Lung microvascular endothelial cell (primary cell): ENCODE measurements around the gene NID1. TPM values are rescaled to one million over a fixed set of nuclear protein-coding genes. Genes with fewer than 3 reads are reported as not detected.
A peak's percentile ranks its signal among the peaks of the same experiment; 100 is the strongest.
"Not testable (repeated sequence)": the region's sequence is repeated elsewhere in the genome, so short reads cannot be mapped to it uniquely, and the experiment has no call there.

Experiments used
- DNase-seq, 2 donors: peaks; one replicate each; pipeline versions ENCODE4 v3.0.0 to v3.0.0-alpha.2; 2010; ENCODE audit warnings: low read depth in 2 of 2
- total RNA-seq: library from RNA; depleted of rRNA; stranded (reverse); fragments of >200 nt; gene quantifications from 2 replicates; pipeline ENCODE4 v1.2.1, GENCODE V29; 2014

Gene NID1
- total RNA-seq, 1 donor from 2014 or later, result 131 TPM

DNA sequence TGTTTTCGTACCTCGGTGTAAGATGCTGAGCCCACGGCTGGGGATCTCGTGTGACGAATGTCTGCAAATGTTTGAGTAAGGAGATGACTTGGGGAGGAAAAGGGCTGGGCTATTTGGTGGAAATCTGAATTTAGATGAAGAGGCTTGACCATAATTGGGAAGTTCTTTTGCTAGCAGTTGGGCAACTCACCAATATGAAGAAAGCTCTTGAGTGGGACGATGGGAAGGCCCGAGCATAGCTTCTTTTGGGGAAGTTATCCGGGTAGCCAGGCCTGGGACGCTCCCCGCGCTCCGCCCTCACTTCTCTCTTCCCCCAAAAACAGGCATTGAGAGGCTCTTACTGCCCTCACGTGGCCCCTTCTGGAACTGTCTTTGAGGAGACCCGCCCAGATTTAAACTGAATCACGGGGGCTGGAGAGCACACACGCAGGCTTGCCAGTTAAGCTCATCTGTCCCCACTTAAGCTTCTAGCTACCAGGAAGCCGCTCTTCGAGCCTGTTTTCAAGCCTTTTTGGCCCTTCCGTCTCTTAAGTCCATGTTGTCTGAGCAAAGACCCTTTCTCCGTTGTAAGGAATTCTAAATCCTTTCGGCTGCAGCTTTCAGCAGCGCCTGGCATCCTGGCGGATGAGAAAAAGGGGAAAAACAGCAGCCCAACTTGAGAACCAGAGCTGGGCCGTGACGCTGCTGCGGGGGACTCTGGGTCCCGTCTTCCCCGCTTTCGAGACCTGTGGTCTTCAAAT lies 93.1 kb downstream of the NID1 start:
- DNase-seq, result peak; percentile 89 to 92

- DNase-seq, result no peak
Measured at GRCh38 chr1:235971020-235971419, 93.9 kb downstream of the NID1 start.

DNA sequence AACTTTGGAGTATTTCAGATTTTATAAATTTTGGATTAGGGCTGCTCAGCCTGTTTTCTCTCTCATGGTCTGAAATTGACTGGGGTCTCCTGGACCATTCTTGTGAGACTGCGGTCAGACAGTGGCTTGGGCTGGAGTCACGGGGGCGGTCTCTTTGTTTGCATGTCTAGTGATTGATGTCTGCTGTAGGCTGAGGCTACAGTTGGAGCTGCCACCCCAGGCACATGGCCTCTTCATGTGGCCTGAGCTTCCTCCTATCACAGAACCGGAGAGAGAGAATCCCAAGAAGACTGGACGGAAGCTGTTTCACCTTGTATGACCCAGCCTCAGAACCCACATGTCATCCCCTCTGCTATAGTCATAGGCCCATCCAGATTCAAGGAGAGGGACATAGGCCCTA lies 96.1 kb downstream of the NID1 start:
- DNase-seq, result no peak

DNA sequence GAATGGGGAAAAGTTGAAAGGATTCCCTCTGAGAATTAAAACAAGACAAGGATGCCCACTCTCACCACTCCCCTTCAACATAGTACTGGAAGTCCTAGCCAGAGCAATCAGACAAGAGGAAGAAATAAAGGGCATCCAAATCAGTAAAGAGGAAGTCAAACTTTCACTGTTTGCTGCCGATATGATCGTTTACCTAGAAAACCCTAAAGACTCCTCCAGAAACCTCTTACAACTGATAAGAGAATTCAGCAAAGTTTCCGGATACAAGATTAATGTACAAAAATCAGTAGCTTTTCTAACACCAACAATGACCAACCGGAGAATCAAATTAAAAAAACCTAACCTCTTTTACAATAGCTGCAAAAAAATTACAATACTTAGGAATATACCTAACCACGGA lies 98.8 kb downstream of the NID1 start:
- not testable (repeated sequence) for DNase-seq

- DNase-seq, result no peak
Measured at GRCh38 chr1:235960809-235961208, 104.1 kb downstream of the NID1 start.

DNA sequence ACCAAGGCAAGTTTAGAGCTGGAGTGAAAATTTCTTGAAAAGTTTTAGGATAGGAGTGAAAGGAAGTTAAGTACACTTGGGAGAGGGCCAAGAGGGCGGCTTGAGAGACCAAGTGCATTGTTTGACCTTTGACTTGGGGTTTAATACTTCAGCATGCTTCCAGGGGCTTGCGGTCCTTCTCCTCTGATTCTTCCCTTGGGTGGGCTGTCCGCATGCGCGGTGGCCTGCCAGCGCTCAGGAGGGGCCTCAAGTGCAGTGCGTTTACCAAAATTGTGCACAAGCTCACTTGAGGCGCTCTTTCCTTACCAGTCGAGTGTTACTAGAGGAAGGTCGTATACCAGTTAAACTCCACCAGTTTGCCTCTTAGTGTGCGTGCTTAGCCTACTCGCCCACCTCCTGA lies 106.9 kb downstream of the NID1 start:
- no peak for DNase-seq

GRCh38 chr1:235955777-235956176 lies 109.1 kb downstream of the NID1 start:
- DNase-seq, result no peak

DNA sequence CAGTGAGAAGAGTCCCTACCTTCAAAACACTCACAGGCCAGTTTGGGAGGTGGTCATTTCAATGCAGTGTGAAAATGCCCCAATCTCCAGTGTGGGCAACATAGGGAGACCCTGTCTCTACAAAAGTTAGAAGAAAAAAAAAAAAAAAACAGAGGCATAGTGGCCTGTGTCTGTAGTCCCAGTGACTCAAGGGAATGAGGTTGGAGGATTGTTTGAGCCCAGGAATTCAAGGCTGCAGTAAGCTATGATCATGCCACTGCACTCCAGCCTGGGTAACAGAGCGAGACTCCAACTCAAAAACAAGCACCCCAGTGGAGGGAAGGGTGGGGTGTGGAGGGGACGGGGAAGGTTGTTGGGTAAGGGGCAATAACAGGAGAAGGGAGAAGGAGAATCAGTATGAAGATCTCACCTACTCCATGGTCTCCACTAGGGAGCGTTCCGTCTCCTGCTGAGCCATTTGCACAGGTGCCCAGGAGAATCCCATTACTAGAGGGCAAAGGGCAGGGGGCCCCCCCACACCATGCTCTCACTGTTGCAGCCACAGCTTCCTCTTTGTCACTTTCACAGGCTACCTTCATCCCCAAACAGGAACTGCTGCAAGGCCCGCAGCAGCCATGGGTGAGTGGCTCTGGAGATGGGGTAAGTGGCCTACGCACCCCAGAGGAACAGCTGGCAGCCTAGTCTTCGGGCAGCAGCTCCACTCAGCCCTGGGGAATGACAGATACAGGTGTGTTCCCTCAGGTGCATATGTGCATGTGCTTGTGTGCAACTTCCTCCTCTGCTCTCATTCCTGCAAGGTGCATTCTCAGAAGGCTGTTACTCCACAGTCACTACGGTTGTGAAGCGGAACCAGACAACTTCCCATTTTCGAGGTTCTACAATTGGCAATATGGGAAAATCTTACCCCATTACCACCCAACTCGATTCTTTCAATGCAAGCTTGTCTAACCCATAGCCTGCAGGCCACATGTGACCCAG lies 110.3 kb downstream of the NID1 start:
- no peak for DNase-seq

GRCh38 chr1:235953801-235954200 lies 111.1 kb downstream of the NID1 start:
- DNase-seq, result peak in 1 of 2 donors; percentile 25

DNA sequence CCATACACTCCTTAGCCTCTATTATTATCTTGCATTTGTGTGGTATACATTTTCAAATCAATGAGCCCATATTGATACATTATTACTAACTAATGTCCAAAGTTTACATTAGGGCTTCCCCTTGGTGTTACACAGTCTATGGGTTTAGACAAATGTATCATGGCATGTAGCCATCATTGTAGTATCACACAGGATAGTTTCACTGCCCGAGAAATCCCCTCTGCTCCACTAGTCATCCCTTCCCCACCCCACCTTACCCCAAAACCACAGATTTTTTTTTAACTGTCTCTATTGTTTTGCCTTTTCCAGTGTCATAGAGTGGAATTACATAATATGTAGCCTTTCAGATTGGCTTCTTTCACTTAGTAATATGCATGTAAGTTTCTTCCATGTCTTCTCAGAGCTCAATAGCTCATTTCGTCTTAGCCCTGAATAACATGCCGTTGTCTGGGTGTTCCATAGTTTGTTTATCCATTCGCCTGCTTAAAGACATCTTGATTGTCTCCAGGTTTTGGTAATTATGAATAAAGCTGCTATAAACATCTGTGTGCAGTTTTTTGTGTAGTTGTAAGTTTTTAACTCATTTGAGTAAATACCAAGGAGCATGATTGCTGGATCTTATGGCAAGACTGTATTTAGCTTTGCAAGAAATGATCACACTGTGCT lies 111.8 kb downstream of the NID1 start:
- peak in 1 of 2 donors; percentile 46 for DNase-seq

DNA sequence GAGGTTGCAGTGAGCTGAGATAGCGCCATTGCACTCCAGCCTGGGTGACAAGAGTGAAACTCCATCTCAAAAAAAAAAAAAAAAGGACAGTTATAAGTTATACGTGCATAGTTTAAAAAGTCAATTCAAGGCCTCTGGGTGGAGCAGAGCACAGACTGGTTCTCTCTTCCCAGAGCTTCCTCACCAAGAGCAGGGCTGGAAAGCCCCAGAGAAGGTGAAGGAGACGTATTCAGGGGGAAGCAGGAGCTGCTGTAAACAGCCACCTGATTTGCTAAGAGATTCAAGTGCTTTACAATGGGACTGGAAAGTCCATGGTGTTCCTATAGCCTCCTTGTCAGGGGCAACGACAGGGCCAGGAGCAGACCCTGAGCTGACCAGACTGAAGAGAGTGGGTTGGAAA lies 113.2 kb downstream of the NID1 start:
- no peak for DNase-seq

- DNase-seq, result no peak
Measured at GRCh38 chr1:235950318-235950717, 114.6 kb downstream of the NID1 start.

DNA sequence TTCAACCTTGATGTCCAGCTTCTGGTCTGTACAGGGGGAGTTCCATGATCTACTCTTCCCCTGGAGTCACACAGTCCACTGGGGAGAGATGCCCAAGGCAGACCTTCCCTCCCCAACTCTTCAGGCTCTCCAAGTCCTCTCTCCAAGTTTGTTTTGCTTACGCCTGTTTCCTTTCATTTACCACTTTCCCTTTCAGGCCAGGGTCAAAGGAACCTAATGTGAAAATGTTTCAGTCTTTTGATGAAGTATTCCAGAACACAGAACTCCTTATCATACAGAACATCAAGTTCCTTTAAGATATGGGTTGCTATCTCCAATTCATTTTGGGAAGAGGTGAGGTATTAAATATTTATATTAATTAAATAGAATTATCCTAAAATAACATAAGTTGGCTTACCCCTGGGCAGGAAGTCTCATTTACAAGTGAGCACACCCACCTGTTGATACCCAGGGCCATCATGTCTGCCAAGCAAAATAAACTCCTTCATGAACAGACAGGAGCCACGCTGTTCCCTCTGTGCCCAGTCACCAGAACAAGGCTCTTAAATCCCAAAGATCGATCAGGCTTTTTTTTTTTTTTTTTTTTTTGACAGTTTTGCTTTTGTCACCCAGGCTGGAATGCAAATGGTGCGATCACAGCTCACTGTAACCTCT lies 116.0 kb downstream of the NID1 start:
- DNase-seq, result peak in 1 of 2 donors; percentile 17

DNA sequence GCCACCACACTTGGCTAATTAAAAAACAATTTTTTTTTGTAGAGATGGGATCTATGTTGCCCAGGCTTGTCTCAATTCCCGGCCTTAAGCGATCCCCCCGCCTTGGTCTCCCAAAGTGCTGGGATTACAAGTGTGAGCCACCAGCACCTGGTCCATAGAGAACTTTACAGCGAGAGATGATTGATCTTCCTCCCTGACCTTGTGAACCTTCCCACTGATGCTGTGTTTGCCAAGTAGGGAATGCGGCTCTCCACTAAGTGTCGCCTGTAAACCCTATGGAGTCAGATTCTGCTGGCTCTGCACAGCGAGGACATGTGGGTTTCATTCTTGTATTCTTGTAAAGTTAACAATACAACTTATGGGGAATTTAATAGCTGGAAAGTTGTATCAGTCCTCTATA lies 116.9 kb downstream of the NID1 start:
- no peak for DNase-seq

- no peak for DNase-seq
Measured at GRCh38 chr1:235946571-235946981, 118.3 kb downstream of the NID1 start.

DNA sequence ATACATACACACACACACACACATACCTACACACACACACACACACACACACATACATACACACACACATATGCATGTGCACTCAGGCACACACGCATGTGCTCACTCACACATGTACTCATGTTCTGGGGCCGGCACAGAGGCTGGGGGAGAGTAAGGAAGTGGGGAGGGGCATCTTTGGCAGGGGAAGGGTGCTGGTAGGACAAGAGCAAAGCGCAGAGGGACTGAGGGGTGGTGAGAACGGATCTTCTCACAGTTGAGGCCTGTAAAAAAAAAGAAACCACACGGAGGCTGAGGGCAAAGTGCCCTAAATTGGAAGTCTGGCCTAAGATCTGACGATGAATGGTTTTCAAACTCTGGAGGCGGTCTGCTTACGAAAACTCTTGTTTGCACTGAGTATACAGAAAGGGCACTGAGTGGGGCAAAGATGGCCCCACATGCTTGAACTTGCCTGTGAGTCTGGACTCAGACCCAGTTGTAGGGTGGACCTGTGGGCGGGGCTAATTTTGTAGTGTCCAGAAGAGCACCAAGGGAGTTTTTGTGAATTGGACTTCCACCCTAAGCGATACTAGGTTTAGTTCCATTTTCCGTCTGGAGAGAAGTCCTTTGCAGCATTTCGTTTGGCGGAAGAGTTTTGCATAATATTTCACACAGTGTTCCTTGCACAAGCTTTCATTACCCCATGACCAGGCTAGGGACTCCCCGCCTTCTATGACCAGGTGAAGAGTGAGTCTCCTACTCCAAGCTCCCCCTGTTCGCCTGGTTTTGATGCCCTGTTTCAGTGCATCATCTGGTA lies 118.9 kb downstream of the NID1 start:
- no peak for DNase-seq

DNA sequence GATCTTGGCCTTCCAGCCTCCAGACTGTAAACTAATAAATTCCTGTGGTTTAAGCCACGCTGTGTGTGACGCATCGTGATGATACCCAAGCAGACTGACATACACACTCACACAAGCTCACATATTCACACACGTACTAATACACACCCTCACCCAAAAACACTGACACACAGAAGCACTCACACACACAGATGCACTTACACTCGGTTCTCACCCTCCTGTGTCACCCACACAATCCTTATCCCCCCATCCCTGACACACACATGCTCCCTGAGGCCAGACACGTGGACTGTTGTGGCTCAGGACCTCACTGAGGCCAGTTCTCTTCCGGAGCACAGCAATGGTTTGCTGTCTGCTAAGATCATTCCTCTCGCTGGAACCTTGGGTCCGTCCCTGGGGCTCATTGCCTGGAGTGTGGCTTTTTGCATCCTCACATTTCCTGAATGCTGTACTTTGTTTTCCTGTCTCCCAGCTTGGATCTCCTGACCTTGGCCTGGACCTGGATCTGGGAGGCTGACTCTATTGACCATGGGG lies 121.2 kb downstream of the NID1 start:
- peak in 1 of 2 donors; percentile 75 for DNase-seq

DNA sequence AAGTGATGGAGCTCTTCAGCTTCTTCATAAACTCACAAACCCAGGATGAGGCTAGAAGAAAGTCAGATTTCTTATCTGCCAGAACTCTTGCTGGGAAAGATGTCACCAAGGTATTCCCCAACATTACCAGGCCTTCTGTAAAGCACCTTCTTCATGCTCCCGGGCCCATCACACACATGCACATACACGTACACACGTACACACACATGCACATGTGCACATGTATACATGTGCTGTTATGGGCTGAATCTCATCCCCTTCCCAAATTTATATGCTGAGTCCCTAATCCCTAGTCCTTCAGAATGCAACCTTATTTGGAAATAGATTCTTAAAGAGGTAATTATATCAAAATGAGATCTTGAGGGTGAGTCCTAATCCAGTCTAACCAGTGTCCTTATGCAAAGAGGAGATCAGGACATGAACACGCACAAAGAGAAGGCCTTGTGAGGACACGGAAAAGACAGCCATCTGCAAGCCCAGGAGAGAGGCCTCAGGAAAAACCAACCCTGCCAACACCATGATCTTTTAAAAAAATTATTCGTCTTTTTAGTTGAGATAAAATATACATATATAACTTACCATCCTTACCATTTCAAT lies 121.8 kb downstream of the NID1 start:
- no peak for DNase-seq

DNA sequence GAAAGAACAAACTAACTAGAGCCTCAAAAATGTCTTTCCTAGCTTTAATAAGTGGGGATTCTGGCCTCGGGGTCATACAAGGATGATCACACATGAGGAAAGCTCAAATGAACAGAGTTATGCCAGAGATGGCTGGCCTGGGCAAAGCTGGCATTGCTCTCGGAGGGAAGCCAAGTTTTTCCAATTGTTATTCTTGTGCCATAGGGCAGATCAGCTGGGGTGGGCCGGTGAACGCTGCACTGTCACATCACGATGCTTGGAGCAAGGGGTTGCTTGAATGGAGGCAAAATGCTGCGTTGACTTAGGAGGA lies 122.3 kb downstream of the NID1 start:
- no peak for DNase-seq
